Activated CD4-positive, alpha-beta T cell treated with anti-CD3 and anti-CD28 coated beads, Interleukin-2, Interleukin-4, amounts not matched to agents 100 ng/mL and 50 ng/mL, durations not matched to agents 16 hours and 8 hours (primary cell): ENCODE measurements around the gene CFAP57.
A peak's percentile ranks its signal among the peaks of the same experiment; 100 is the strongest.

Experiments
- DNase-seq: peaks from one replicate; pipeline ENCODE4 v3.0.0-alpha.2; 2020; ENCODE audit warnings: low spot score

CFAP57 gene

GRCh38 chr1:43227143-43227764 lies 55.1 kb downstream of the CFAP57 start:
- DNase-seq = peak; percentile 81

GRCh38 chr1:43229826-43230780 lies 58.0 kb downstream of the CFAP57 start:
- DNase-seq = no peak

GRCh38 chr1:43232074-43232473 lies 59.9 kb downstream of the CFAP57 start:
- no peak for DNase-seq

GRCh38 chr1:43232482-43232881 lies 60.4 kb downstream of the CFAP57 start:
- DNase-seq = no peak

GRCh38 chr1:43233631-43234030 lies 61.5 kb downstream of the CFAP57 start:
- no peak for DNase-seq

GRCh38 chr1:43234267-43234666 lies 62.1 kb downstream of the CFAP57 start:
- no peak for DNase-seq

- no peak for DNase-seq
Observed at GRCh38 chr1:43235040-43235439, 62.9 kb downstream of the CFAP57 start.

GRCh38 chr1:43235451-43236121 lies 63.5 kb downstream of the CFAP57 start:
- no peak for DNase-seq

GRCh38 chr1:43237121-43237520 lies 65.0 kb downstream of the CFAP57 start:
- no peak for DNase-seq

- peak; percentile 26 for DNase-seq
Observed at GRCh38 chr1:43238085-43238484, 66.0 kb downstream of the CFAP57 start.

GRCh38 chr1:43238991-43239469 lies 66.9 kb downstream of the CFAP57 start:
- no peak for DNase-seq

- no peak for DNase-seq
Observed at GRCh38 chr1:43239484-43239883, 67.4 kb downstream of the CFAP57 start.

- no peak for DNase-seq
Observed at GRCh38 chr1:43241413-43241836, 69.3 kb downstream of the CFAP57 start.

- no peak for DNase-seq
Observed at GRCh38 chr1:43243299-43243698, 71.2 kb downstream of the CFAP57 start.

GRCh38 chr1:43246466-43247213 lies 74.5 kb downstream of the CFAP57 start:
- no peak for DNase-seq

- no peak for DNase-seq
Observed at GRCh38 chr1:43247256-43247921, 75.3 kb downstream of the CFAP57 start.

GRCh38 chr1:43250351-43250761 lies 78.2 kb downstream of the CFAP57 start:
- DNase-seq = no peak

GRCh38 chr1:43251024-43251423 lies 78.9 kb downstream of the CFAP57 start:
- no peak for DNase-seq

GRCh38 chr1:43252225-43252624 lies 80.1 kb downstream of the CFAP57 start:
- no peak for DNase-seq

- no peak for DNase-seq
Observed at GRCh38 chr1:43253173-43253572, 81.0 kb downstream of the CFAP57 start.

- no peak for DNase-seq
Observed at GRCh38 chr1:43253876-43254275, 81.7 kb downstream of the CFAP57 start.
